GM19351 (cell line): ENCODE data around the gene GUCY2C.
A peak's percentile ranks its signal among the peaks of the same experiment; 100 is the strongest.

Source experiments
- ATAC-seq: cut with Tn5 transposase; IDR thresholded peaks from one replicate; pipeline ENCODE4 v1.9.1; 2021; ENCODE audit warnings: mild to moderate bottlenecking, moderate library complexity; ENCODE audit not compliant: unreplicated experiment

GUCY2C gene

GRCh38 chr12:14629832-14630710 lies 66.3 kb downstream of the GUCY2C start:
- peak; percentile 100 for ATAC-seq

DNA sequence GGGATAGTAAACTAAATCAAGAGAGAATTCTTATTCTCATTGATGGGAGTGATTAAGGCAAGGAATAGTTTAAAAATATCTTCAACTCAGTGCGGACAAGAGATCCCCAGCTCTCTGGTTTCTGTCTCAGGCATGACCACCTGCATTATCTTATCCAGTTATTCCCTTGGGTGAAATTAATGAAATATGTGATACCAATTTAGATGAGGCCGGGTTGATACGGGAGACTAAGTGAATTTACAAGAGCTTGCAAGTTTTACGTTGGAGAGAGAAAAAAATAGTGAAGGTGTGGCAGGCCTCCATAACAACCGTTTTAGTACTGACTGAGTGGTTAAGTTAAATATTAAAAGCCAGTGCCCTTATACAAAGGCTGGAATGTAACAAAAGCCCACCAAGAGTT lies 67.6 kb downstream of the GUCY2C start:
- no peak for ATAC-seq

- peak; percentile 90 for ATAC-seq
Observed at GRCh38 chr12:14621826-14622225, 74.6 kb downstream of the GUCY2C start.

GRCh38 chr12:14619741-14620501 lies 76.5 kb downstream of the GUCY2C start:
- peak; percentile 26 for ATAC-seq

GRCh38 chr12:14618983-14619382 lies 77.4 kb downstream of the GUCY2C start:
- no peak for ATAC-seq

- ATAC-seq, result peak; percentile 55
Observed at GRCh38 chr12:14614704-14615121, 81.7 kb downstream of the GUCY2C start.

- ATAC-seq, result peak; percentile 90
Observed at GRCh38 chr12:14613718-14614117, 82.7 kb downstream of the GUCY2C start.

DNA sequence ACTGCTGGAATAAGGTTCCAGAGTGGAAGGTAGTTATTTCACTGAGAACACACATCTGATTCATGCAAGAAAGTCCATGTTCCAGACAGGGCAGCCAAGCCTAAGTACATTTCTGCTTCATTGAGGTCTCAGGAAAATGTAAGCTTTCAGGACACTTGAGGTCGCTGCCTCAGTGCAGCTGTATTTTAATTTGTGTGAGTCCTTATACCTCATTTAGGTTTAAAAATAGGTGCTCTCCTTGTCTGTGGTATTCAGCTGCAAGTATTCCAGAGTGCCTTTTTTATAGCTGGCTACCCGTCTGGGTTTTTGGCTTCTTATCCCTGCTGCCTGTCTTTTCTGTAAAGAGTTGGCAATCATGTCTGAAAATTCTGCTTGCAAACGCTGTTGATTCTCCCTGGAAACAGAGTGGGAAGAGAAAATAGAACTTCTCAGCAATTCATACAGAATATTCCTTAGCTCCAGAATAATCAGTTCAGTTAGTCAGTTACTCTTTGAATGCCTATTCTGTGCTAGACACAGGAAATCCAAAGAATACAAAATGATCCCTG lies 83.4 kb downstream of the GUCY2C start:
- no peak for ATAC-seq

DNA sequence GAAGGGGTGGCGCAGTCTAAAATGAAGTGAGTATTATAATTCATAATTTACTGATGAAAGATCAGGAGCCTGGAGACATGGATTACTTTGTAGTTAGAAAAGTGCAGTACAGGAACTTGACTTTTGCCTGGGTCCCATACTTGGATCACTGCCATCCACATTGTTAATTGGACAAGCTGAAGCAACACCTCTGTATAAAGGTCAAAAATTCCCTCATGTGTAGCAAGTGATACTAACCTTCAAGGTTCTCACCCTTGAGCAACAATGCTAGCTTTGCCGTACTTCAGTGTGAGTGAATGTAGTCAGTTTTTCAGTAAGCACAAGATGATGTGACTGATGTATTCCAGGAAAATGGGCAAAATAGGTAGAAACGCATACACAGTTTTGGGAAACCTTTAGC lies 84.1 kb downstream of the GUCY2C start:
- ATAC-seq, result no peak

GRCh38 chr12:14611640-14612203 lies 84.7 kb downstream of the GUCY2C start:
- ATAC-seq, result no peak

GRCh38 chr12:14607568-14607967 lies 88.8 kb downstream of the GUCY2C start:
- ATAC-seq, result no peak

- ATAC-seq, result no peak
Observed at GRCh38 chr12:14605401-14605989, 90.9 kb downstream of the GUCY2C start.

DNA sequence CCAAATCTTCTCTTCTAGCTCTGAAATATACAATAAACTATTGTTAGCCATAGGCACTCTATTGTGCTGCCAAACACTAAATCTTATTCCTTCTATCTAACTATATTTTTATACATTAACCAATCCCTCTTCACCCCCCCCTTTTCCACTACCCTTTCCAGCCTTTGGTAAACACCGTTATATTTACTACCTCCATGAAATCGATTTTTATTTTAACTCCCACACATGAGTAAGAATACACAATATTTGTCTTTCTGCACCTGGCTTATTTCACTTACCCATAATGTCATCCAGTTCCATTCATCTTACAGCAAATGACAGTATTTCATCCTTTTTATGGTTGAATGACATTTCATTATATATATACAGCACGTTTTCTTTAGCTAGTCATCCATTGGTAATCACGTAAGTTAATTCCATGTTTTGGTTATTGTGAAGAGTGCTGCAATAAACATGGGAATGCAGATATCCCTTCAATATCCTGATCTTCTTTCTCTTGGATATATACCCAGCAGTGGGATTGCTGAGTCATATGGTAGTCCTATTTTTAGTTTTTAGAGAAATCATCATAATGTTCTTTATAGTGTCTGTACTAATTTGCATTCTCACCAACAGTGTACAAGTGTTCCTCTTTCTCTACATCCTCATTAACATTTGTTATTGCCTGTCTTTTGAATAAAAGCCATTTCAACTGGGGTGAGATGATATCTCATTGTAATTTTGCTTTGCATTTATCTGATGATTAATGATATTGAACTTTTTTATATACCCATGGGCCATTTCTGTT lies 94.5 kb downstream of the GUCY2C start:
- no peak for ATAC-seq

- no peak for ATAC-seq
Observed at GRCh38 chr12:14597480-14597879, 98.9 kb downstream of the GUCY2C start.

DNA sequence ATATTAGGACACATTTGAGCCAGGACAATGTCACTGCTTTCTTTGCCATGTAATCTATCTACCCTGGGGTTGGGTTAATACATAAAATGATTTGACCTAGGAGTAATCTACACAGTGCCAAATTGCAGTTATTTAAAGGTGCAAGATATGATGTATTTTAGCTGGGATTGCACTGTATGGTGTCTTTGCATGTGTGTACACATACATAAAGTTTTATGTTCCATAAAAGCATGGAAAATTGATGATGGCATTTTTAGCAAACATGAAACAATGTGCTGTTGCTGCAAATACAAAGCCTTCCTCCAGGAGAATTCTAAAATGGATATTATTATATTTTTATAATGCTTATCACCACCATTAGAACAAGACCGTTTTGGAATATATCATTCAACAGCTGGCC lies 104.7 kb downstream of the GUCY2C start:
- no peak for ATAC-seq

GRCh38 chr12:14589169-14590004 lies 107.0 kb downstream of the GUCY2C start:
- ATAC-seq, result no peak

GRCh38 chr12:14588571-14588970 lies 107.8 kb downstream of the GUCY2C start:
- no peak for ATAC-seq

GRCh38 chr12:14578646-14579045 lies 117.8 kb downstream of the GUCY2C start:
- ATAC-seq, result no peak

DNA sequence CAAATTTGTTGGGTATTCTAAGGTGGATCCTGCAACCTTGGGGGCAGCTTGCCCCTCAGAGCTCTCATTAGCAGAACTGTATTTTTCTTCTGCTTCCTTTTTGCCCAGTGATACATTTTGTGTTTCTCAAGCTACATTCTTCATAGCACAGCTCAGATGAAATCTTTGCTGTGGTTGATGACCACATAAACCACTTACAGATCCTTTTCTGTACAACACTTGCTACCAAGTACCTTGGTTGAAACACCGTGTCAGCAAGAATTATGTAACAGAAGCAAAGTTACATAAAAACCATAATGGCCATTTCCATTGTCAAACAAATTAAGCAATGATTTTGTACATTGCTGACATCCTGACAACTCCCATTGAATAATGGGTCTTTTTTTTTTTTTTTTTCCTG lies 119.1 kb downstream of the GUCY2C start:
- ATAC-seq, result peak; percentile 91
